ENCODE data around the gene CHST15.
"Not testable (repeated sequence)": the region's sequence is repeated elsewhere in the genome, so short reads cannot be mapped to it uniquely, and the experiment has no call there.

DNA sequence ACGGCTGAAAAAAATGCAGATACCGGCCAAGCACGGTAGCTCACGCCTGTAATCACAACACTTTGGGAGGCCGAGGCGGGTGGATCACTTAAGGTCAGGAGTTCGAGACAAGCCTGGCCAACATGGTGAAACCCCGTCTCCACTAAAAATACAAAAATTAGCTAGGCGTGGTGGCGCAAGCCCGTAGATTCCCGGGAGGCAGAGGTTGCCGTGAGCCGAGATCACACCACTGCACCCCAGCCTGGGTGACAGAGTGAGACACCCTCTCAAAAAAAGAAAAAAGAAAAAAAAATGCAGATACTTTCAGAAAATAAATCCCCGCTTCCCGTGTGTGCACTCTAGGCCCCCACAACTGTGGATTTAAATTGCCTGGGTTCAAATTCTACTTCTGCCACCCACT lies 2.4 kb upstream of the CHST15 start:
- TF ChIP-seq EZH2 (IDR thresholded peaks at IDR 0.05; ENCODE audit: low read length, unreplicated experiment): not testable (repeated sequence)
- TF ChIP-seq, protein P1, sequence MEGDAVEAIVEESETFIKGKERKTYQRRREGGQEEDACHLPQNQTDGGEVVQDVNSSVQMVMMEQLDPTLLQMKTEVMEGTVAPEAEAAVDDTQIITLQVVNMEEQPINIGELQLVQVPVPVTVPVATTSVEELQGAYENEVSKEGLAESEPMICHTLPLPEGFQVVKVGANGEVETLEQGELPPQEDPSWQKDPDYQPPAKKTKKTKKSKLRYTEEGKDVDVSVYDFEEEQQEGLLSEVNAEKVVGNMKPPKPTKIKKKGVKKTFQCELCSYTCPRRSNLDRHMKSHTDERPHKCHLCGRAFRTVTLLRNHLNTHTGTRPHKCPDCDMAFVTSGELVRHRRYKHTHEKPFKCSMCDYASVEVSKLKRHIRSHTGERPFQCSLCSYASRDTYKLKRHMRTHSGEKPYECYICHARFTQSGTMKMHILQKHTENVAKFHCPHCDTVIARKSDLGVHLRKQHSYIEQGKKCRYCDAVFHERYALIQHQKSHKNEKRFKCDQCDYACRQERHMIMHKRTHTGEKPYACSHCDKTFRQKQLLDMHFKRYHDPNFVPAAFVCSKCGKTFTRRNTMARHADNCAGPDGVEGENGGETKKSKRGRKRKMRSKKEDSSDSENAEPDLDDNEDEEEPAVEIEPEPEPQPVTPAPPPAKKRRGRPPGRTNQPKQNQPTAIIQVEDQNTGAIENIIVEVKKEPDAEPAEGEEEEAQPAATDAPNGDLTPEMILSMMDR (conservative IDR thresholded peaks at IDR 0.05; ENCODE audit: low read depth, low read length): not testable (repeated sequence)

Measured in PC-3 (cell line).